GM20000 (cell line): ENCODE measurements around the gene NPY4R.
"Not testable (repeated sequence)": the region's sequence is repeated elsewhere in the genome, so short reads cannot be mapped to it uniquely, and the experiment has no call there.

ENCODE experiments used
- DNase-seq: peaks from one replicate; pipeline ENCODE4 v3.0.0; 2012; ENCODE audit warnings: low spot score
- TF ChIP-seq, protein P1 (sequence below): IDR thresholded peaks from 2 replicates; pipeline ENCODE4 v1.5.1; 2012; ENCODE audit warnings: mild to moderate bottlenecking, control low read depth; ENCODE audit errors: extremely low read depth, missing control alignments

The NPY4R gene

GRCh38 chr10:46465765-46466164, at the start of gene NPY4R:
Gene NPY4R, minus strand, starts transcription at chr10:46465958. Its CDS starts 3,323 bp downstream, at chr10:46462635.
- DNase-seq, result not testable (repeated sequence)

DNA sequence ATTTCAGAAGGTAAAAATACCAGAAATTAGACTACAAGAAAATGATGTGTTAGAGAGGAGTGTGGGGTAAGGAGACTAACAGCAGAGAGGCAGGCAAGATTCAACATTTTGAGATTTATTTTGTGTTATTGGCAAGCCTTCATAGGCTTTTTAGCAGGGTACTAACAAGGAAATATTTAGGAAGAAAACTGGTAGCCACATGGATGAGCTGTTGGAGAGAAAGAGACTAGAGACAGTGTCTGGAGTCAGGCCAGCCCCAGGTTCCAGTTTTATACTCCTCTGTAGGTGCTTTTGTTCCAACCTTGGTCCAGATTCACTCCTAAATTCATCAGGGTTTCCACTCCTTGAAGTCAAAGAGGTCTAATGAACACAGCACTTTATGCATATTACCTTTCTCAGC, 49.6 kb upstream of the NPY4R start:
- TF ChIP-seq, protein P1, sequence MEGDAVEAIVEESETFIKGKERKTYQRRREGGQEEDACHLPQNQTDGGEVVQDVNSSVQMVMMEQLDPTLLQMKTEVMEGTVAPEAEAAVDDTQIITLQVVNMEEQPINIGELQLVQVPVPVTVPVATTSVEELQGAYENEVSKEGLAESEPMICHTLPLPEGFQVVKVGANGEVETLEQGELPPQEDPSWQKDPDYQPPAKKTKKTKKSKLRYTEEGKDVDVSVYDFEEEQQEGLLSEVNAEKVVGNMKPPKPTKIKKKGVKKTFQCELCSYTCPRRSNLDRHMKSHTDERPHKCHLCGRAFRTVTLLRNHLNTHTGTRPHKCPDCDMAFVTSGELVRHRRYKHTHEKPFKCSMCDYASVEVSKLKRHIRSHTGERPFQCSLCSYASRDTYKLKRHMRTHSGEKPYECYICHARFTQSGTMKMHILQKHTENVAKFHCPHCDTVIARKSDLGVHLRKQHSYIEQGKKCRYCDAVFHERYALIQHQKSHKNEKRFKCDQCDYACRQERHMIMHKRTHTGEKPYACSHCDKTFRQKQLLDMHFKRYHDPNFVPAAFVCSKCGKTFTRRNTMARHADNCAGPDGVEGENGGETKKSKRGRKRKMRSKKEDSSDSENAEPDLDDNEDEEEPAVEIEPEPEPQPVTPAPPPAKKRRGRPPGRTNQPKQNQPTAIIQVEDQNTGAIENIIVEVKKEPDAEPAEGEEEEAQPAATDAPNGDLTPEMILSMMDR, result no peak
- no peak for DNase-seq

GRCh38 chr10:46514899-46515298, 49.1 kb upstream of the NPY4R start:
- TF ChIP-seq, protein P1, result no peak
- DNase-seq, result no peak

GRCh38 chr10:46514431-46514861, 48.7 kb upstream of the NPY4R start:
- TF ChIP-seq, protein P1, result no peak

GRCh38 chr10:46513333-46513732, 47.6 kb upstream of the NPY4R start:
- DNase-seq, result not testable (repeated sequence)

More at GRCh38 chr10:46514431-46514861, 48.7 kb upstream of the NPY4R start:
- no peak for DNase-seq

- DNase-seq, result not testable (repeated sequence)
Observed at GRCh38 chr10:46512725-46513124, 47.0 kb upstream of the NPY4R start.

DNA sequence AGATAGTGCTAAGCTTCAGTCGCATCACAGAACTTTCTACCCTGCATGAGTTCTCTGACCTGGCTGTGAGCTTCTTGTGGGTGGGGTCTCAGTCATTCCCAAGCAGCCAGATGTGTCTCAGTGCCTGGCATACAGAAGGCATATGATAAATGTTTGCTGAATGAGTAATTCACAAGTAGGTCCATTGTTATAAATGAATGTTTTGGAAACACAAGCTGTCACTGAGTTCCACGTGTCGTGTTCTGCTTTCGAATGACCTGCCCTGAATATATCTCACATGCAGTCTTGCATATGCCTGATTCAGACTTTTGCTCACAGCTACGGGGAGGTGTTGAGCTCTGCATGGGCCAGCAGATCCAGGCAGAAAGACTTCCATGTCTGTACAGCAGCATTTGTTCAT, 46.2 kb upstream of the NPY4R start:
- DNase-seq, result not testable (repeated sequence)

DNA sequence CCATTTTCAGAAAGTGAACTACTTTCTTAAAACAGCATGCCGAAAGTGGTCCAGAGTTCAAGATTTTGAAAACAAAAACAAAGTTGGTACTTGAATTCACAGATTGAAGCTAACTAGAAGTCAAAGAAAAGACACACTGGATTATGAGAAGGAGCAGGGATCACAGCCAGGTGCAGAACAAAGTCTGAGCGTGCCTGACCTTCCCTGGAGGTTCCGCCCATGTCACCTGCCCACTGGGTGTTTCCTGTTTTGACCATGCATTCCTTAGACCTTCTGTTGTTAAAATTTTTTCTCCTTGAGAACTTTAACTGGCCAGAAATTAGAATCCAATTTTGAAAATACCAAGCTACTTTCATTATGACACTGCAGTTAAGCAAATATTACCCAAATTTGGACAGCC, 34.2 kb upstream of the NPY4R start:
- not testable (repeated sequence) for DNase-seq

- not testable (repeated sequence) for DNase-seq
Observed at GRCh38 chr10:46498985-46499703, 33.4 kb upstream of the NPY4R start.

DNA sequence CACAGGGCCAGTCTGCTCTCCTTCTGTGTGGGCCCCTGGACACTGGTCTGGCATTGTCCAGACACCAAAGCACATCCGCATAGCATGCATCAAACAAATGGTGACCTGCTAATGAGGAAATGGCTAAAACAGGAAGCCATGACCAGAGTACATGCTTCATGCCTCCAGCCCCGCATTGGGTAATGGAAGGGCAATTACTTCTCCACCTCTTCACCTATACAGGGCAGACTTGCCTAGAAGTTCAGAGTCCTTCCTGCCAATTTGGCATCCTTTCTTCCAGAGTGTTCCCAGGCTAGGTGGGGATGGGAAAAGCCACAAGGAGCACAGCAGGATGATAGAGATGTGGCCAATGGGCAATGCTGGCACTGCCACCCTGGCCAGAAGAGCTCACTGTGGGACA, 32.1 kb upstream of the NPY4R start:
- DNase-seq, result not testable (repeated sequence)

- DNase-seq, result not testable (repeated sequence)
Observed at GRCh38 chr10:46497401-46497800, 31.6 kb upstream of the NPY4R start.

DNA sequence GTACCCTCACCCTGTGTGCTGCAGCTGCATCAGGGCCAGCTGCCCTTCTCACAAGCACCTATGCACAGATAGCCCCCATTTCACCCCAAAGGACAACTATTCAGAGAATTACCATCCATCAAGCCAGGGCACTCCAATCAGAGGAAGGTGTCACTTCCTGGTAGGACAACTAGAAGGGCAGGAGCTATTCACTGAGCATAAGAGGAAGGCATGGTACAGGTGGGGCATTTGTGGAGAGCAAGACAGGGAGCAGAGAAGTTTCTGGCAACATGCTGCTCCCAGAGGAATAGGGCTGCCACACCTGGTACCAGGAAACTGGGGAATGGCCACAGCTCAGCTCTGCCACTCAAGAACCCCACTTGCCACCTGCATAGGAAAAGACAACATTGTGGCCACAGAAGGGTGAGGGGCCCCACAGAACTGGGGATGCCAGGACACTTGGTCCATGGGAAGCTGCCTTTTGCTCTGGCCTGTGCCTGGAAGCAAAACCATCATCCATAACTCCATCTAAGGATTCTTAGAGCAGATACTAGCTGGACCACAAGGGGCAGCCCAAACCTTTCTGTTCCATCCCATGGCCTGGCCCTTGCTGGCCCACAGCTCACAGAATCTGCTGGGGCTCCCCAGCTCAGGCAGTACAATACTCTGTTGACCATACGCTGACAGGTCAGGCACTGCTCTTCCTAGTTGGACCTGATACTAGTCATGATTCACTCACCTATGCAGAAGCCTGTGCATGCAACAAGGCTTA, 25.8 kb upstream of the NPY4R start:
- DNase-seq, result not testable (repeated sequence)

- not testable (repeated sequence) for DNase-seq
Observed at GRCh38 chr10:46490285-46490684, 24.5 kb upstream of the NPY4R start.

- DNase-seq, result not testable (repeated sequence)
Observed at GRCh38 chr10:46486459-46486858, 20.7 kb upstream of the NPY4R start.

- not testable (repeated sequence) for DNase-seq
Observed at GRCh38 chr10:46474746-46475320, 9.1 kb upstream of the NPY4R start.

- not testable (repeated sequence) for DNase-seq
Observed at GRCh38 chr10:46473758-46474157, 8.0 kb upstream of the NPY4R start.

GRCh38 chr10:46470134-46470533, 4.4 kb upstream of the NPY4R start:
- DNase-seq, result not testable (repeated sequence)
